HG02840 (cell line): ENCODE measurements around the gene ADGRD1.
"Not testable (repeated sequence)": the region's sequence is repeated elsewhere in the genome, so short reads cannot be mapped to it uniquely, and the experiment has no call there.

Experiments used
- ATAC-seq: cut with Tn5 transposase; IDR thresholded peaks from one replicate; pipeline ENCODE4 v1.9.1; 2021; ENCODE audit warnings: mild to moderate bottlenecking, moderate library complexity, moderate number of reproducible peaks; ENCODE audit not compliant: unreplicated experiment, low FRiP score

ADGRD1 gene

DNA sequence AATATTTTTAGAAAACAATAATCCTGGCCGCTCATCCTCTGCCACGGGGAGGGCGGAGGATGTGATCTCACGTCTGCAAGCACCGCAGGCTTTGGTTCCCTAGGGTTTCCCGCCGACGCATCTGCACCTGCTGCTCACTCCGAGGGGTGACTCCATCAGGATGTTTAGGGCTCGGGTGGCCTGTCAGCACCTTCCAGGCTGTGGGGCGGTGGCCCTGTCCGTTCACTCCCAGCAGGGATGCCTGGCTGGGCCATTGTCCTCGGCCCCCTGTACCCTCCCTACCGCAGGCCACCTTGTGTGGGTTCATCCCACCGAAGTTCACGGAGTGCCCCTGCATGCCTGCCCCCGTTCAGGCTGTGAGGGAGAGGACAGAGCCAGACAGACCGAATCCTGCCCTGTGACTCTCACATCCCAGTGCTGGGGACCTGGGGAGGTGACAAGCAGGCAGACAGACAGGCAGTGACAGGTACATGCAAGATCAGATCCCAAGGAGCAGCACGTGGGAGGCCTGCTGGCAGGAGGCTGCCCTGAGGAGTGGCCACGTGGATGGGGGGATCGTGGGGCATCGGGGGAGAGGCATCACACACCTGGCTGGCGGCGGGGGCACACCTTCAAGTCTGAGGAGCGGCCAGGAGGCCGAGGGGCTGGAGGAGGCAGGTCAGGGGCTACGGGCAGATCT lies 112.6 kb downstream of the ADGRD1 start:
- no peak for ATAC-seq

DNA sequence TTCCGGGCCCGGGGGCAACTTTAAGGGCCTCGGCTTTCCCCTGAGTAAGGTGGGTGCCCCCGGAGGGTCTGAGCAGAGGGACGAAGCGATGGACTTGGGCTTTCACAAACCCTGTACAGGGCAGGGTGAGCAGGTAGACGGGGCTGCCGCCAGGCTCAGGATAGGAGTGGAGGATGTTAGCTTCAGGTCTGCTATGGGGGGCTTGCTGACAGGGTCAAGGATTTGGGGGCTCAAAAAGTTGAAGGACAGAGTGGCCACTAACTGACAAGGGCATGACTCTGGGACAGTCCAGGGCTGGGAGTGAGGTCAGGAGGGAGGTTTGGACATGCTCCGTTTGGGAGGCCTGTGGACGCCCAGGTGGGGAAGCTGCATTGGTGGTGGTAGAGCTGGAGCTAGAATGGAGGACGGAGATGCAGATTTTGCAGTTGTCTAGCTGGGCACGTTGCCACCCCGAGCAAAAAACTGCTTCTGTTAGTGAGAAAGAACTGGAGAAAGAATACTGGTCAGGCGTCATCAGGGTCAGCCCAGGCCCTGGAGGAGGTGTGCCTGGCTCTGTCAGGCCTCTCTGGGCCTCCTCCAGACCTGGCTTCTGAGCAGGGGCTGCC lies 113.3 kb downstream of the ADGRD1 start:
- no peak for ATAC-seq

DNA sequence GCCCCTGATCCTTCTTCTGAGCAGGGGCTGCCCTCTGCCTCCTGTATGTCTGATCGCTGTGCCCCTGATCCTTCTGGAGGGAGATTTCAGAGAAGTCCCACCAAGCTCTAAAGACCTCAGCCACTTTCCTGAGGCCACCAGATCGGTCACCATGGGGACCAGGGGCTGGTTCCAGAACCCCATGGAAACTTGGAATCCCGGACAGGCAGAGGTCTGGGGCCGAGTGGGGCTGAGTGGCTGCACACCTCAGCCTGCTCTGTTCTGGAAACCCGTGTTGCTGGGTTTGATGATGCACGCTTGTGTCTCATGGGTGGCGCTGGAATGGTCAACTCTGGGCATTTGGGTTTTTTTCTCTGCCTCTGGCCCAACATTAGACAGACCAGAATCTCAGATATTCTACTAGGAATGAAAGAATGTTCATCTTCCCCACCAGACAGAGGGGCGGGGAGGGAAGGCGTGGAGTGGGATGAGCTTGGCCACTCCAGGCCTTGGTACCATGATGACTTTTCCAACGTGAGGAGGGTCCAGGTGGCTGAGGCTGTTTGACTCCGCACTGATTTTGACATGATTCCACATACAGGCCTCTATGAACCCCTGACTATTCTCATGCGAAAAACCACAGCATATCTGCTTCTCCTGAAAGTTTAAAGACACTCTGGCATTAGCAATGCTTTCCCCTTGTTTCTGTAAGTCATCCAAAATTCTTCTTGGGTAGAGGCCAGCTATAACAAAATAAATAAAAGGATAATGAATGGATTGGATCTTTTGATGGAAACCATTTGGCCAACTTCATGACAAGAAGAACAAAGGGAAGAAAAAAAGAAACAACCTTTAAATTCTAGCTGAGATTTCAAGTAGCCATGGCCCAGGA lies 114.5 kb downstream of the ADGRD1 start:
- ATAC-seq, result no peak

GRCh38 chr12:131068926-131069720 lies 115.4 kb downstream of the ADGRD1 start:
- not testable (repeated sequence) for ATAC-seq

DNA sequence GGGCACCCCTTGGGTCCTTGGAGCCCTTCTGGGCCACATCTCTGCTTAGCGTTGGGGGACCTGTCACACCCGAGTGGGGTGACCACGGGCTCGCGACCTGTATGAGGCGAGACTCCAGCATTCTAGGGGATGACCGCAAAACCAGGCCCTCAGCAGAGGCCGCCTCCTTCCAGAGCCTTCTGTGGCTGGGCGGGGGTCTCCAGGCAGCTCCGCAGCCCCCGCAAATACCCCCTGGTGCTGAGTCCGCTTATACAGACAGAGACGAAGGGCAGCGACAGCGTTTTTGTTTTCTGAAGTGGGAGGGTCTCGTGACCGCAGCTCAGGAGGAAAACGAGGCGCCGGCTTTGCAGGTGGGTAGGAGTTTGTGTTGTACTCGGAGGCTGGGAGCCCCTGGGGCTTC lies 116.4 kb downstream of the ADGRD1 start:
- not testable (repeated sequence) for ATAC-seq

GRCh38 chr12:131070668-131071067 lies 117.0 kb downstream of the ADGRD1 start:
- ATAC-seq, result not testable (repeated sequence)

- ATAC-seq, result not testable (repeated sequence)
Observed at GRCh38 chr12:131071234-131071820, 117.6 kb downstream of the ADGRD1 start.

GRCh38 chr12:131071950-131072349 lies 118.2 kb downstream of the ADGRD1 start:
- ATAC-seq, result not testable (repeated sequence)

- ATAC-seq, result no peak
Observed at GRCh38 chr12:131072451-131073230, 118.9 kb downstream of the ADGRD1 start.

- no peak for ATAC-seq
Observed at GRCh38 chr12:131074221-131075083, 120.7 kb downstream of the ADGRD1 start.

DNA sequence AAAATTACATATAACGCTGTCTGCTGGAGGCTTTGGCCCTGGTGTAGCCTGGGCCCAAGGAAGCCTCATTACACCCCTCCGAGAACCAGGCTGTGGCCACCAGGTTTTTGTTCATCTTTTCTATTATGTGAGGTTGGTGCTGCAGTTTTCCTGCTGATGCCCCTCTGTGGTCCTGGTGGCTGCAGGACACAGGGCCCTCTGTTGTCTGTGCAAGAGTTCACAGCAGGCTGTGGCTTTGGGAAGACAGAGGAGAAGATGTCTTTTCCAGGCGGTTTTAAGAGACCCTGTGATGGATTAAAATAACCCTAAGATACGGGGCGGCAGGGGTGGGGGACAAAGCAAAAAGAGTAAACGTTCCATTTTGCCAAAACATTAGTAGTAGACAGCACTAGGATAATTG lies 121.5 kb downstream of the ADGRD1 start:
- ATAC-seq, result no peak

DNA sequence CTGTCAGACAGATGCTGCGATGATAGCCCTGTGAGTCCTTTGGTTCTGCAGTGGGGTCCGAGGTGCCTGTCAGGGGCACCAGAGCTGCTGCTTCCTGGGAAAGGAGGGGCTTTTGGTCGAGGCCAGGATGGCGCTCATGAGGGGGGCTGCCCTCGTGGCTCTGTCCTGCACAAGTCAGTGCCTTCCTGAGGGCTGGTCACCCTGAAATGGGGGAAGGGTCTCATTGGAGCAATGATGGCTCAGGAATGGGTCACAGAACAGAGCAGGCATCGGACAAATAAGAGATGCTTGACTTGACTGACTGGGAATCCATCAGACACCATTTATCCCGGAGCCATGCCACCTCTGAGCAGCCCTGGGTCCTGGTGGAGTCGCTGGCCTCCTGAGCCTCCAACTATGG lies 121.9 kb downstream of the ADGRD1 start:
- no peak for ATAC-seq

DNA sequence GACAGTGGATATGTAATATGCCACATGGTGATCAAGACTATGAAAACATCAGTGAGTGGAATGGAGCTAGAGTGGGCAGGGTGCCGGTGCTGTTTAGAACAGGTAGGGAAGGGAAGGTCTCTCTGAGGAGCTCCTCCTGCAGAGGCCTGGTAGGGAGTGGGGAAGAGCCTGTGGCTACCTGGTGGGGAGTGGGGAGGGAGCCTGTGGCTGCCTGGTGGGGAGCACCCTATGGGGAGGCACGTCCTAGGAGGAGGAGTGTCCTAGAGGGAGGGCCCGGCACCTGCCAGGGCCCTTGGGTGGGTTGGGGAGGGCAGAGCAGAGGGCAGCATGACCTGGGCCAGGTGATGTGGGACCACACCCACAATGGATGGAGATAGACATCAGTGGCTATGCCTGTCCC lies 122.6 kb downstream of the ADGRD1 start:
- no peak for ATAC-seq

GRCh38 chr12:131076791-131077747 lies 123.4 kb downstream of the ADGRD1 start:
- ATAC-seq, result no peak

- no peak for ATAC-seq
Observed at GRCh38 chr12:131077931-131078391, 124.3 kb downstream of the ADGRD1 start.

DNA sequence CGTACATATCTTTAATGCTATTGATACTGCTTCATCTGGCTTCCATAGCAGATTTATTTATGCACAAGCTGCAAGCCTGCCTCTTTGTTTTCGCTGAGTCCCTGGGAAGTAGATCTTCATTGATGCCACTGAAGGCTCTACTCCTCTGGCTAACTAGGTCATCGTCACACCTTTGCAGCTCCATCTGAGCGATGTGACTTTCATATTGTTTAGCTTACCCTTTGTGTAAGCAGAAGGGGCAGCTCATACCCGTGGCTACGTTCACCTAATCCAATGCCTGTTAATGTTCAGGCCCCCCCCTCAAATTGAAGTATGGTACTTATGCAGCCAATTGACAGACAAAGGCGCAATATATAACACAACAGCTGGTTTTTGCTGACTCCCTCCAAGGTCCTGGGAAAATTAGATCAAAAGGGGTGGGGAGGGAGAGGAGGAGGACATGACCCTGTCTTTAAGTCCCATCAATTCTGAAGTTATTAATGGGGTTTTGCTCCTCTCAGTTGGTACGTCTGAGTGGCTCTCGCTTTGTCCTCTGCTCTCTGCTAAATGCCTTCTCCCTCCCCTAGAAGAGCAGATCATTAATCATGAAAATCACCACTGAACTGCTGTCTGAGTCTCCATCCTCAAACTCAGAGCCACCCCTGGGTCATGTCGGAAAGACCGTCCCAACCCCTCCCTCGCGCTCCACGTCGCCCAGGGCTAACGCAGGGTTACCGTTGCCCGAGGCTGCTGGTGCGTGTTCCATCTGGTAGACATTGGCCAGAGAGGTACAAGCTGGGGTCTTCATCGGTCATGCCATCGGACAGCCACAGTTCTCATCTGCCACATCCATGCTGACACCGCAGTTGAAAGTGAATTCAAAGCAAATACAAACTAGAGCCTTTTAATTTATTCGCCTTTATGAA lies 128.8 kb downstream of the ADGRD1 start:
- no peak for ATAC-seq
